Activated B cell treated with CpG ODN at 0.5 μM for 24 hours (primary cell): Measurements from ENCODE around the gene KDM1A. TPM values are rescaled to one million over a fixed set of nuclear protein-coding genes. Genes with fewer than 3 reads are reported as not detected.
"Not testable (repeated sequence)": the region's sequence is repeated elsewhere in the genome, so short reads cannot be mapped to it uniquely, and the experiment has no call there.

ENCODE experiments used
- ATAC-seq: fragments of 200-7000 bp; cut with Tn5 transposase; one replicate; pipeline ENCODE4 v1.10.0; 2021; ENCODE audit warnings: low read depth, mild to moderate bottlenecking, moderate library complexity
- CTCF ChIA-PET: fragments of 350-600 bp; sonication (Branson Sonifier 250); formaldehyde crosslinking; loops from one replicate; lab custom pipeline; 2021; ENCODE audit warnings: antibody characterized with exemption; lab: Charles Lee
- POLR2A ChIA-PET: fragments of 350-600 bp; sonication (Branson Sonifier 250); formaldehyde crosslinking; loops from one replicate; lab custom pipeline; 2021; ENCODE audit warnings: antibody characterized with exemption; lab: Charles Lee
- DNase-seq: peaks from one replicate; pipeline ENCODE4 v3.0.0; 2022
- H3K27ac Mint-ChIP-seq: one replicate; pipeline ENCODE4 v1.8.0; 2020; ENCODE audit warnings: mixed read lengths
- H3K27me3 Mint-ChIP-seq: one replicate; pipeline ENCODE4 v1.8.0; 2021; ENCODE audit warnings: mixed read lengths
- H3K36me3 Mint-ChIP-seq: one replicate; pipeline ENCODE4 v1.8.0; 2021; ENCODE audit warnings: low read depth, mixed read lengths
- H3K4me1 Mint-ChIP-seq: one replicate; pipeline ENCODE4 v1.8.0; 2021; ENCODE audit warnings: mixed read lengths
- H3K4me3 Mint-ChIP-seq: one replicate; pipeline ENCODE4 v1.8.0; 2020; ENCODE audit warnings: mild to moderate bottlenecking, mixed read lengths
- H3K9me3 Mint-ChIP-seq: one replicate; pipeline ENCODE4 v1.8.0; 2020; ENCODE audit warnings: mixed read lengths
- intact Hi-C: fragments of 100-400 bp; cut with micrococcal nuclease; formaldehyde crosslinking; loops from one replicate; pipeline ENCODE4 v1.15.1; 2024
- total RNA-seq: library from RNA; stranded (reverse); gene quantifications from 2 replicates; pipeline ENCODE4 v1.2.3, GENCODE V29; 2022
- TF ChIP-seq, protein P1 (sequence below): fragments of 200-600 bp; IDR thresholded peaks from one replicate; pipeline ENCODE4 v1.8.0; 2022; ENCODE audit warnings: antibody characterized with exemption, mild to moderate bottlenecking

The KDM1A gene
- total RNA-seq, 1 donor from 2014 or later = 41.5 TPM

DNA sequence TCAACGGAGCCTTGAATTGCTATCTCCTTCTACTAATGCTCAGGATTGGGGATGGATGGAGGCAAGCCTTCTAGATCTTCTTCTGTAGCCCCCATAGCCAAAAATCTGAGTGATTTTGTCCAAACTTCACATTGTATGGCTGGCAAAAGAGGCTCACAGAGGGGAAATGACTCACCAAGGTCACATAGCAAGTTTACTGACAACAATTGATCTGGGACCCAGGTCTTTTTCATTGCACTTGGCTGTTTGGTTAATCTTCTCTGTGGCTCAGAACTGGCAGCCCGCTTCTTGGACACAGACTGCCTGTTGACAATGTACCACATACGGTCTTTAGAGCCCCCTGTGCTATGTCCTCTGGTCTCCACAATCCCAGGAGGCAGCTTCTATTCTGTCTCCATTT, 43.6 kb upstream of the KDM1A start:
- peaks cover 29% of the 10 kb centered on the region for H3K27me3 Mint-ChIP-seq

GRCh38 chr1:22976127-22976460, 43.2 kb upstream of the KDM1A start:
- no peak for DNase-seq
- Mint-ChIP-seq H3K27me3 (peaks cover 29% of the 10 kb centered on the region), H3K4me3 (no peak overlapping the region), H3K36me3 (no peaks in the 10 kb centered on the region), H3K4me1 (no peaks in the 10 kb centered on the region), H3K27ac (no peak overlapping the region), H3K9me3 (no peaks in the 10 kb centered on the region)
- no peak for ATAC-seq
- intact Hi-C loops = loop anchor here (1.0 to 2.0 kb wide), 2 partner anchors 122 to 429 kb away; no protein-coding TSS in a partner anchor
- CTCF ChIA-PET = no interaction called here
- POLR2A ChIA-PET = no interaction called here
- TF ChIP-seq, protein P1, sequence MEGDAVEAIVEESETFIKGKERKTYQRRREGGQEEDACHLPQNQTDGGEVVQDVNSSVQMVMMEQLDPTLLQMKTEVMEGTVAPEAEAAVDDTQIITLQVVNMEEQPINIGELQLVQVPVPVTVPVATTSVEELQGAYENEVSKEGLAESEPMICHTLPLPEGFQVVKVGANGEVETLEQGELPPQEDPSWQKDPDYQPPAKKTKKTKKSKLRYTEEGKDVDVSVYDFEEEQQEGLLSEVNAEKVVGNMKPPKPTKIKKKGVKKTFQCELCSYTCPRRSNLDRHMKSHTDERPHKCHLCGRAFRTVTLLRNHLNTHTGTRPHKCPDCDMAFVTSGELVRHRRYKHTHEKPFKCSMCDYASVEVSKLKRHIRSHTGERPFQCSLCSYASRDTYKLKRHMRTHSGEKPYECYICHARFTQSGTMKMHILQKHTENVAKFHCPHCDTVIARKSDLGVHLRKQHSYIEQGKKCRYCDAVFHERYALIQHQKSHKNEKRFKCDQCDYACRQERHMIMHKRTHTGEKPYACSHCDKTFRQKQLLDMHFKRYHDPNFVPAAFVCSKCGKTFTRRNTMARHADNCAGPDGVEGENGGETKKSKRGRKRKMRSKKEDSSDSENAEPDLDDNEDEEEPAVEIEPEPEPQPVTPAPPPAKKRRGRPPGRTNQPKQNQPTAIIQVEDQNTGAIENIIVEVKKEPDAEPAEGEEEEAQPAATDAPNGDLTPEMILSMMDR = no peak

More for the DNA sequence above, 43.6 kb upstream of the KDM1A start:
- Mint-ChIP-seq H3K4me1 (no peaks in the 10 kb centered on the region), H3K27ac (no peak overlapping the region), H3K4me3 (no peak overlapping the region), H3K9me3 (no peaks in the 10 kb centered on the region), H3K36me3 (no peaks in the 10 kb centered on the region)
- ChIA-PET POLR2A (no interaction called here), CTCF (no interaction called here)
- intact Hi-C loops = loop anchor here (1.0 to 2.0 kb wide), 2 partner anchors 123 to 429 kb away; no protein-coding TSS in a partner anchor
- DNase-seq (no peak), ATAC-seq (no peak)
- TF ChIP-seq, protein P1 = no peak

DNA sequence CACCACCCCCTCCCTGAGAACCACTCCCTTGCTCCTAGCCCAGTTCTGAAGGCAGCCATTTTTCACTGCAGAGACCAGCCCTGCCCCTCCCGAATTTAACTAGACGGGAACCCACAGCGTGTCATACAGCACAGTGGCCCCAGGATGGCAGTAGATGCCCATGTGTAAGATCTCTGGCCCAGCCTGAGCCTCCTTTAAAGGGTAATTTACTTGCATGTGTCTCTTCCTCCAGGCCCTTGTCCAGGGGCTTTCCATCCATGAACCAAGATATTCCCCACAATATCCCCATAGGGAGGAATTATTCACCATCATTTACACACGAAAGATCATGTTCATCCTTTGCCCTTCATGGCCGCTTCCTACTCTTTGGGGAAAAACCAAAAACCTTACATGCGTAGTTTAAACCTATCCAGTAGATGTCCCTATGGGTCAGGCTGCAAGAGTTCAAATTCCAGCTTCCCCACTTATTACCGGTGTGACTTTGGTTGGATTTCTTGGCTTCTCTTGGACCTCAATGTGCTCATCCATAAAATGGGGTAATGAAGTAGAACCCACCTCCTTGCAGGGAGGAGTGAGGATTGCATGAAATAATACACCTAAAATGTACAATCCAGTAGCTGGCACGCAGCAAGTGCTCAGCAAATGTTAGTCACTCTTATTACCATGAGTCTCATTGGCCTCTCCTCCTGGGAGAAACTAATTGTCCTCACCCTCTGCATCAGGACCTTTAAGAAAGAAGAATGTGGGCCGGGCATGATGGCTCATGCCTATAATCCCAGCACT, 42.6 kb upstream of the KDM1A start:
- ChIA-PET POLR2A (interaction anchor here (0.8 kb wide), 1 partner anchor 45 kb away, joined by 6 read pairs; no protein-coding TSS in a partner anchor), CTCF (interaction anchor here (0.7 kb wide), 1 partner anchor 149 kb away, joined by 3 read pairs; no protein-coding TSS in a partner anchor)
- H3K4me1 Mint-ChIP-seq = no peaks in the 10 kb centered on the region
- TF ChIP-seq, protein P1 = no peak
- intact Hi-C loops = loop anchor here (1.0 to 2.0 kb wide), 2 partner anchors 122 to 428 kb away; no protein-coding TSS in a partner anchor
- ATAC-seq (peak; percentile 94), DNase-seq (peak; percentile 23)
- H3K27ac Mint-ChIP-seq = no peak overlapping the region
- H3K4me3 Mint-ChIP-seq = no peak overlapping the region
- no peaks in the 10 kb centered on the region for H3K36me3 Mint-ChIP-seq
- H3K27me3 Mint-ChIP-seq = peaks cover 25% of the 10 kb centered on the region
- no peaks in the 10 kb centered on the region for H3K9me3 Mint-ChIP-seq

- Mint-ChIP-seq H3K4me1 (no peaks in the 10 kb centered on the region), H3K27me3 (peaks cover 22% of the 10 kb centered on the region), H3K36me3 (no peaks in the 10 kb centered on the region), H3K4me3 (no peak overlapping the region), H3K27ac (no peak overlapping the region), H3K9me3 (no peaks in the 10 kb centered on the region)
- no peak for DNase-seq
- no peak for ATAC-seq
- intact Hi-C loops = no loop called here
- ChIA-PET POLR2A (no interaction called here), CTCF (no interaction called here)
- TF ChIP-seq, protein P1 = no peak
Observed at GRCh38 chr1:22978299-22978698, 41.0 kb upstream of the KDM1A start.

GRCh38 chr1:22980471-22980790, 38.8 kb upstream of the KDM1A start:
- CTCF ChIA-PET, H3K4me3 Mint-ChIP-seq, DNase-seq, POLR2A ChIA-PET, H3K4me1 Mint-ChIP-seq, H3K27ac Mint-ChIP-seq, intact Hi-C loops, H3K36me3 Mint-ChIP-seq, H3K9me3 Mint-ChIP-seq, ATAC-seq: not testable (repeated sequence)
- peaks cover 13% of the 10 kb centered on the region for H3K27me3 Mint-ChIP-seq
